PC-3 (cell line): Measurements from ENCODE around the gene MFN2.

ENCODE experiments used
- CTCF ChIP-seq: fragments of 300-600 bp; sonication (generic); conservative IDR thresholded peaks from 2 replicates; pipeline ENCODE4 v1.5.1; 2017; ENCODE audit warnings: antibody characterized with exemption, low read depth, mild to moderate bottlenecking, low read length
- EZH2 ChIP-seq: fragments of 300-600 bp; sonication (generic); IDR thresholded peaks from one replicate; pipeline ENCODE4 v1.6.1; 2017; ENCODE audit warnings: antibody characterized with exemption, mild to moderate bottlenecking, low read length; ENCODE audit not compliant: unreplicated experiment

GRCh38 chr1:11960276-11960675, 20.0 kb upstream of the MFN2 start:
- TF ChIP-seq CTCF (no peak), EZH2 (no peak)
